ENCODE data around the gene TEKTIP1. TPM values are rescaled to one million over a fixed set of nuclear protein-coding genes. Genes with fewer than 3 reads are reported as not detected.
A peak's percentile ranks its signal among the peaks of the same experiment; 100 is the strongest.

TEKTIP1 gene
- total RNA-seq, 1 donor from 2014 or later = 0.35 TPM

- DNase-seq (ENCODE audit: low spot score) = no peak
- Mint-ChIP-seq H3K27me3 (ENCODE audit: low read depth) (no peaks in the 10 kb centered on the region), H3K27ac (ENCODE audit: unreplicated experiment) (peak within 1 kb of the TSS; percentile 97), H3K4me1 (ENCODE audit: low read depth) (peaks cover 19% of the 10 kb centered on the region), H3K36me3 (ENCODE audit: low read depth) (peaks cover 2% of the 10 kb centered on the region), H3K4me3 (ENCODE audit: unreplicated experiment) (peak within 1 kb of the TSS; percentile 83), H3K9me3 (ENCODE audit: low read depth) (peaks cover 2% of the 10 kb centered on the region)
- TF ChIP-seq CTCF (IDR thresholded peaks at IDR 0.05) = no peak
These were observed 38.4 kb upstream of the TEKTIP1 start, which contains the start of gene DOHH for GRCh38 chr19:3500429-3501101. TSS of gene DOHH (minus strand) at chr19:3500674. CDS start at chr19:3496814, 3,860 bp downstream.

GRCh38 chr19:3501780-3502179, 37.2 kb upstream of the TEKTIP1 start:
- DNase-seq (ENCODE audit: low spot score) = no peak
- no peak overlapping the region for H3K27ac Mint-ChIP-seq (ENCODE audit: unreplicated experiment)
- H3K4me3 Mint-ChIP-seq (ENCODE audit: unreplicated experiment) = no peak overlapping the region
- no peaks in the 10 kb centered on the region for H3K27me3 Mint-ChIP-seq (ENCODE audit: low read depth)
- H3K9me3 Mint-ChIP-seq (ENCODE audit: low read depth) = peaks cover 2% of the 10 kb centered on the region
- H3K4me1 Mint-ChIP-seq (ENCODE audit: low read depth) = peaks cover 22% of the 10 kb centered on the region
- no peak for TF ChIP-seq CTCF (IDR thresholded peaks at IDR 0.05)
- H3K36me3 Mint-ChIP-seq (ENCODE audit: low read depth) = peaks cover 2% of the 10 kb centered on the region

- Mint-ChIP-seq H3K4me1 (ENCODE audit: low read depth) (peaks cover 31% of the 10 kb centered on the region), H3K36me3 (ENCODE audit: low read depth) (no peaks in the 10 kb centered on the region), H3K4me3 (ENCODE audit: unreplicated experiment) (no peak overlapping the region), H3K27me3 (ENCODE audit: low read depth) (no peaks in the 10 kb centered on the region), H3K9me3 (ENCODE audit: low read depth) (no peaks in the 10 kb centered on the region), H3K27ac (ENCODE audit: unreplicated experiment) (no peak overlapping the region)
- TF ChIP-seq CTCF (IDR thresholded peaks at IDR 0.05) = no peak
- DNase-seq (ENCODE audit: low spot score) = no peak
These were observed 35.9 kb upstream of the TEKTIP1 start for GRCh38 chr19:3503036-3503572.

- TF ChIP-seq CTCF (IDR thresholded peaks at IDR 0.05) = no peak
- no peak for DNase-seq (ENCODE audit: low spot score)
- no peak overlapping the region for H3K27ac Mint-ChIP-seq (ENCODE audit: unreplicated experiment)
- peak overlapping the region; percentile 91 for H3K4me3 Mint-ChIP-seq (ENCODE audit: unreplicated experiment)
- peaks cover 38% of the 10 kb centered on the region for H3K4me1 Mint-ChIP-seq (ENCODE audit: low read depth)
- H3K9me3 Mint-ChIP-seq (ENCODE audit: low read depth) = no peaks in the 10 kb centered on the region
- no peaks in the 10 kb centered on the region for H3K36me3 Mint-ChIP-seq (ENCODE audit: low read depth)
- no peaks in the 10 kb centered on the region for H3K27me3 Mint-ChIP-seq (ENCODE audit: low read depth)
These were observed 34.2 kb upstream of the TEKTIP1 start for GRCh38 chr19:3504735-3505134.

- peak; percentile 100 for DNase-seq (ENCODE audit: low spot score)
- H3K9me3 Mint-ChIP-seq (ENCODE audit: low read depth) = no peaks in the 10 kb centered on the region
- peak; percentile 27 for TF ChIP-seq CTCF (IDR thresholded peaks at IDR 0.05)
These were observed 33.2 kb upstream of the TEKTIP1 start, which contains the start of gene FZR1 for GRCh38 chr19:3505598-3506383. TSS of gene FZR1 (plus strand) at chr19:3506311. CDS start at chr19:3522990, 16,679 bp downstream.

More at GRCh38 chr19:3505598-3506383, 33.2 kb upstream of the TEKTIP1 start, which contains the start of gene FZR1:
- Mint-ChIP-seq H3K27ac (ENCODE audit: unreplicated experiment) (peak within 1 kb of the TSS; percentile 98), H3K4me3 (ENCODE audit: unreplicated experiment) (peak within 1 kb of the TSS; percentile 91), H3K4me1 (ENCODE audit: low read depth) (peaks cover 37% of the 10 kb centered on the region), H3K27me3 (ENCODE audit: low read depth) (no peaks in the 10 kb centered on the region), H3K36me3 (ENCODE audit: low read depth) (no peaks in the 10 kb centered on the region)
